ENCODE measurements around the gene TRDN. TPM values are rescaled to one million over a fixed set of nuclear protein-coding genes. Genes with fewer than 3 reads are reported as not detected.

The TRDN gene
- total RNA-seq, 2 donors from 2014 or later = 1.9 to 2.2 TPM

- Histone ChIP-seq H3K27ac (no peak overlapping the region), H3K4me3 (no peak overlapping the region), H3K36me3 (no peaks in the 10 kb centered on the region), H3K9me3 (no peaks in the 10 kb centered on the region), H3K27me3 (replicated peaks; ENCODE audit: insufficient read depth) (no peaks in the 10 kb centered on the region), H3K4me1 (replicated peaks) (no peaks in the 10 kb centered on the region)
- TF ChIP-seq POLR2AphosphoS5 (IDR thresholded peaks at IDR 0.05) (no peak), POLR2A (IDR thresholded peaks at IDR 0.05) (no peak)
- TF ChIP-seq, protein P1, sequence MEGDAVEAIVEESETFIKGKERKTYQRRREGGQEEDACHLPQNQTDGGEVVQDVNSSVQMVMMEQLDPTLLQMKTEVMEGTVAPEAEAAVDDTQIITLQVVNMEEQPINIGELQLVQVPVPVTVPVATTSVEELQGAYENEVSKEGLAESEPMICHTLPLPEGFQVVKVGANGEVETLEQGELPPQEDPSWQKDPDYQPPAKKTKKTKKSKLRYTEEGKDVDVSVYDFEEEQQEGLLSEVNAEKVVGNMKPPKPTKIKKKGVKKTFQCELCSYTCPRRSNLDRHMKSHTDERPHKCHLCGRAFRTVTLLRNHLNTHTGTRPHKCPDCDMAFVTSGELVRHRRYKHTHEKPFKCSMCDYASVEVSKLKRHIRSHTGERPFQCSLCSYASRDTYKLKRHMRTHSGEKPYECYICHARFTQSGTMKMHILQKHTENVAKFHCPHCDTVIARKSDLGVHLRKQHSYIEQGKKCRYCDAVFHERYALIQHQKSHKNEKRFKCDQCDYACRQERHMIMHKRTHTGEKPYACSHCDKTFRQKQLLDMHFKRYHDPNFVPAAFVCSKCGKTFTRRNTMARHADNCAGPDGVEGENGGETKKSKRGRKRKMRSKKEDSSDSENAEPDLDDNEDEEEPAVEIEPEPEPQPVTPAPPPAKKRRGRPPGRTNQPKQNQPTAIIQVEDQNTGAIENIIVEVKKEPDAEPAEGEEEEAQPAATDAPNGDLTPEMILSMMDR (IDR thresholded peaks at IDR 0.05) = no peak
- 73% methylated on average over 2 of the region's 2 CpGs for WGBS
- no peak for DNase-seq (ENCODE audit: low spot score)
- intact Hi-C loops (cut with DNase I) = no loop called here
Measured at GRCh38 chr6:123363912-123364311, 272.8 kb downstream of the TRDN start.

- intact Hi-C loops (cut with DNase I) = no loop called here
- WGBS = 80% methylated on average over 2 of the region's 2 CpGs
Measured at GRCh38 chr6:123360359-123360758, 276.4 kb downstream of the TRDN start.

GRCh38 chr6:123352705-123353104 lies 284.0 kb downstream of the TRDN start:
- TF ChIP-seq, protein P1 (IDR thresholded peaks at IDR 0.05) = no peak
- TF ChIP-seq POLR2AphosphoS5 (IDR thresholded peaks at IDR 0.05) (no peak), POLR2A (IDR thresholded peaks at IDR 0.05) (no peak)
- intact Hi-C loops (cut with DNase I) = no loop called here
- Histone ChIP-seq H3K4me3 (no peak overlapping the region), H3K9me3 (no peaks in the 10 kb centered on the region), H3K36me3 (no peaks in the 10 kb centered on the region), H3K4me1 (replicated peaks) (no peaks in the 10 kb centered on the region), H3K27ac (no peak overlapping the region), H3K27me3 (replicated peaks; ENCODE audit: insufficient read depth) (no peaks in the 10 kb centered on the region)
- DNase-seq (ENCODE audit: low spot score) = no peak
- WGBS = 38% methylated on average over 3 of the region's 3 CpGs

More at GRCh38 chr6:123360359-123360758, 276.4 kb downstream of the TRDN start:
- no peaks in the 10 kb centered on the region for H3K9me3 ChIP-seq
- no peaks in the 10 kb centered on the region for H3K36me3 ChIP-seq
- H3K27me3 ChIP-seq (replicated peaks; ENCODE audit: insufficient read depth) = no peaks in the 10 kb centered on the region
- no peak for DNase-seq (ENCODE audit: low spot score)
- H3K27ac ChIP-seq = no peak overlapping the region
- H3K4me3 ChIP-seq = no peak overlapping the region
- H3K4me1 ChIP-seq (replicated peaks) = no peaks in the 10 kb centered on the region
- TF ChIP-seq, protein P1 (IDR thresholded peaks at IDR 0.05) = no peak
- no peak for TF ChIP-seq POLR2AphosphoS5 (IDR thresholded peaks at IDR 0.05)
- TF ChIP-seq POLR2A (IDR thresholded peaks at IDR 0.05) = no peak

DNA sequence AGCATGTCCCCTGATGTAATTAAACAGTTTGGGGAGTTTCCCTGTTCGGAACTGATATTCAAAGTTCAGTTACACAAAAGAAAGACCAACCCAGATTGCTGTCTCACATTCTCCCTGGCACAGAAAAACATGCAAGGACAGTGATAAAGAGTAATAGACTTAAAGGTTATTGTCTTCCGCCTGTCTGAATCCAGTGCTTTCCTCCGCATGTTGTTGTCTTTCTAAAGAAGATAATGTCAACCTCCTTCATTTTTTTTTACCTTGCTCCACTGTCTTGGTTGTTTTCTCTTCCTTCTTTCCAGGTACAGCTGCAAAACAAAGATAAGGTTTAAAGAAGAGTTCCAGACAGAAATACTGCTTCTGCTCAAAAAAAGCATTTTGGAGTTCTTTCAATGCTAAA lies 284.5 kb downstream of the TRDN start:
- H3K27me3 ChIP-seq (replicated peaks; ENCODE audit: insufficient read depth) = no peaks in the 10 kb centered on the region
- no peak overlapping the region for H3K27ac ChIP-seq
- H3K36me3 ChIP-seq = no peaks in the 10 kb centered on the region
- H3K9me3 ChIP-seq = no peaks in the 10 kb centered on the region
- H3K4me3 ChIP-seq = no peak overlapping the region
- 47% methylated on average over 3 of the region's 3 CpGs for WGBS
- no peaks in the 10 kb centered on the region for H3K4me1 ChIP-seq (replicated peaks)
- TF ChIP-seq POLR2A (IDR thresholded peaks at IDR 0.05) (no peak), POLR2AphosphoS5 (IDR thresholded peaks at IDR 0.05) (no peak)
- TF ChIP-seq, protein P1 (IDR thresholded peaks at IDR 0.05) = no peak
- DNase-seq (ENCODE audit: low spot score) = no peak
- intact Hi-C loops (cut with DNase I) = no loop called here

GRCh38 chr6:123343836-123344235 lies 292.9 kb downstream of the TRDN start:
- no peak for DNase-seq (ENCODE audit: low spot score)
- H3K27me3 ChIP-seq (replicated peaks; ENCODE audit: insufficient read depth) = no peaks in the 10 kb centered on the region
- no peaks in the 10 kb centered on the region for H3K36me3 ChIP-seq
- TF ChIP-seq POLR2A (IDR thresholded peaks at IDR 0.05) (no peak), POLR2AphosphoS5 (IDR thresholded peaks at IDR 0.05) (no peak)
- TF ChIP-seq, protein P1 (IDR thresholded peaks at IDR 0.05) = no peak
- intact Hi-C loops (cut with DNase I) = no loop called here
- WGBS = 79% methylated on average over 1 of the region's 1 CpG
- H3K4me1 ChIP-seq (replicated peaks) = no peaks in the 10 kb centered on the region
- H3K9me3 ChIP-seq = no peaks in the 10 kb centered on the region
- no peak overlapping the region for H3K27ac ChIP-seq
- no peak overlapping the region for H3K4me3 ChIP-seq
